K562 (cell line): ENCODE results near the gene DLGAP3. TPM values are rescaled to one million over a fixed set of nuclear protein-coding genes. Genes with fewer than 3 reads are reported as not detected.
A peak's percentile ranks its signal among the peaks of the same experiment; 100 is the strongest.

Experiments
- ARID1B ChIP-seq: fragments of 450-650 bp; IDR thresholded peaks from 2 replicates; pipeline ENCODE4 v1.6.1; 2016; ENCODE audit warnings: antibody characterized with exemption, mild to moderate bottlenecking, inconsistent platforms
- CBFB ChIP-seq: sonication (generic); formaldehyde crosslinking; IDR thresholded peaks from 2 replicates; pipeline ENCODE4 v1.4.0; 2020; ENCODE audit warnings: mild to moderate bottlenecking, missing genetic modification reagents
- HOXB6 ChIP-seq: fragments of 250-450 bp; sonication (Bioruptor Pico); IDR thresholded peaks from 2 replicates; pipeline ENCODE4 v1.5.1; 2022; ENCODE audit warnings: mild to moderate bottlenecking, borderline replicate concordance
- PHF21A ChIP-seq: fragments of 450-650 bp; IDR thresholded peaks from 2 replicates; pipeline ENCODE4 v1.6.1; 2017; ENCODE audit warnings: low read depth, borderline replicate concordance
- POLR2A ChIP-seq: fragments of 450-650 bp; conservative IDR thresholded peaks from 2 replicates; pipeline ENCODE4 v1.6.1; 2016
- SMAD2 ChIP-seq: fragments of 150-350 bp; IDR thresholded peaks from 2 replicates; pipeline ENCODE4 v1.6.1; 2014; ENCODE audit warnings: low read depth, mild to moderate bottlenecking, low read length
- SNIP1 ChIP-seq: fragments of 450-650 bp; IDR thresholded peaks from 2 replicates; pipeline ENCODE4 v1.7.1; 2017; ENCODE audit warnings: low read depth, mild to moderate bottlenecking
- SPI1 ChIP-seq: IDR thresholded peaks from 2 replicates; pipeline ENCODE4 v1.6.1; 2011; ENCODE audit warnings: low read depth, low read length, control low read depth, borderline replicate concordance
- ZC3H11A ChIP-seq: IDR thresholded peaks from 2 replicates; pipeline ENCODE4 v1.6.1; 2012; ENCODE audit warnings: low read depth, low read length, improper control_type of control experiment
- ZNF23 ChIP-seq: fragments of 250-450 bp; sonication (Bioruptor Pico); IDR thresholded peaks from 2 replicates; pipeline ENCODE4 v1.4.0; 2020; ENCODE audit warnings: mild to moderate bottlenecking
- ZNF324 ChIP-seq: fragments of 250-450 bp; sonication (Bioruptor Pico); IDR thresholded peaks from 2 replicates; pipeline ENCODE4 v1.4.0; 2020; ENCODE audit warnings: mild to moderate bottlenecking
- ZNF717 ChIP-seq: fragments of 250-450 bp; sonication (Bioruptor Pico); IDR thresholded peaks from 2 replicates; pipeline ENCODE4 v1.5.0; 2021
- polyA plus RNA-seq, 8 experiments: library from polyadenylated mRNA; depleted of rRNA in 4 of 8; stranded (reverse) in 5 of 8; unstranded in 3 of 8; fragments of >200 nt; fragmentation: Nextera tagmentation in 2 of 8; fragmentation: Illumina TruSeq in 1 of 8; extraction: Ambion mirVana in 2 of 8; extraction: Trizol in 1 of 8; gene quantifications; 2 replicates each; pipeline versions ENCODE4 v1.2.1 to v1.2.3, GENCODE V29; 2011 to 2014; ENCODE audit warnings: inconsistent platforms in 1 of 8, missing spikeins in 1 of 8
- total RNA-seq, 7 experiments: library from RNA; depleted of rRNA in 6 of 7; stranded (reverse); fragments of >200 nt in 6 of 7; fragmentation: Illumina TruSeq in 2 of 7; extraction: Trizol in 2 of 7; gene quantifications; 2 replicates each; pipeline versions ENCODE4 v1.2.1 to v1.2.3, GENCODE V29; 2011 to 2021; ENCODE audit warnings: low replicate concordance in 1 of 7
- TF ChIP-seq, protein P1 (sequence below): fragments of 250-450 bp; sonication (Bioruptor Pico); IDR thresholded peaks from 2 replicates; pipeline ENCODE4 v1.6.1; 2021; ENCODE audit warnings: mild to moderate bottlenecking
- TF ChIP-seq, protein P2 (sequence below): fragments of 450-650 bp; IDR thresholded peaks from 2 replicates; pipeline ENCODE4 v1.6.1; 2016; ENCODE audit warnings: antibody characterized with exemption
- TF ChIP-seq, protein P3 (sequence below): sonication (generic); IDR thresholded peaks from 2 replicates; pipeline ENCODE4 v1.6.1; 2016
- TF ChIP-seq, protein P4 (sequence below): sonication (generic); formaldehyde crosslinking; IDR thresholded peaks from 2 replicates; pipeline ENCODE4 v1.9.0; 2022; ENCODE audit warnings: mild to moderate bottlenecking, missing genetic modification reagents
- TF ChIP-seq, protein P5 (sequence below): IDR thresholded peaks from 2 replicates; pipeline ENCODE4 v1.6.1; 2012; ENCODE audit warnings: low read depth, low read length, improper control_type of control experiment, borderline replicate concordance
- TF ChIP-seq, protein P6 (sequence below): sonication (generic); formaldehyde crosslinking; IDR thresholded peaks from 2 replicates; pipeline ENCODE4 v1.8.0; 2023; ENCODE audit warnings: mild to moderate bottlenecking, missing genetic modification reagents

Gene DLGAP3
- total and polyA plus RNA-seq, 9 of the 15 experiments (the other 6 are each of a cell fraction or from before 2014, with no cell fraction given) = 0.01 to 0.16 (median 0.07) TPM; not detected in 6

DNA sequence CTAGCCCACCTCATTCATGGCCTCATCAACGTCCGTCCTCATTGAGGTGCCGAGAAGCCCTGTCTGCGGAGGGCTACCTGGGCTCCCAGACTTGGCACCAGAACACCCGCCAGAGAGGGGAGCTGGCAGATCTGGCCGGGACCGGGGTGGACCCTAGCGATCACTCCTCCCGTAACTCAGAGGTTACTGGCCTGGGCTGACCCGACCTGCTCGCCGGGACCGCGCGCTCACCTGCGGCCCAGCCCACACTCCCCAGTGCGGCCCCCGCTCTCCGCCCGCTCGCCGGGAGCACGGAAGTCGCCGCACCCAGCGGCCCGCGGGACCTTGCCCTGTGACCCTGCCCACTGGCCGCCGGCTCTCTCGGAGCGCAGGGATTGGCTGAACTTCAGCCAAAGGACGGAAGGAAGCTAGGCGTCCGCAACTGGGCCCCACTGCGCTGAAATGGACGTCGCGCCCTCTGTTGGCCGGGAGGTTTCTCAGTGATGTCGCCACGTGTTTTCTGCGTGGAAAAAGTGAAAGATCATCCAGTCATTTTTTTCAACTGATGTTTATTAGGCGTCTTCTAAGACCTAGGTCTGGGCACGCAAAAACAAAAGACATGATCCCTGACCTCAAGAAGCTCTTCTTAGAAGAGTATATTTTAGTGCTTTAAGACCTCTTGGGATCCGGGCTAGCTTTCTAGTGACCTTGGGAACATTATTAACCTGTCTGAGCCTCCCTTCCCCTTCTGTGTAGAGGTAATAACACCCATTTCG is 69.8 kb downstream of the DLGAP3 start, which contains the start of gene SMIM12 (continued):
- TF ChIP-seq ZNF324 (CRISPR knock-in tag) (no peak), ZC3H11A (no peak), SPI1 (peak; percentile 59; the same call in 1 of the 2 replicates), CBFB (CRISPR knock-in tag) (peak; percentile 85; the same call in 1 of the 2 replicates), ZNF23 (CRISPR knock-in tag) (no peak), POLR2A (peak; percentile 98), HOXB6 (CRISPR knock-in tag) (0 out of 2 replicates have a peak, but pooled peaks have one; percentile 64), PHF21A (no peak), SNIP1 (peak; percentile 88), ARID1B (peak; percentile 32; the same call in 1 of the 2 replicates), SMAD2 (no peak), ZNF717 (no peak)
- TF ChIP-seq, protein P1, sequence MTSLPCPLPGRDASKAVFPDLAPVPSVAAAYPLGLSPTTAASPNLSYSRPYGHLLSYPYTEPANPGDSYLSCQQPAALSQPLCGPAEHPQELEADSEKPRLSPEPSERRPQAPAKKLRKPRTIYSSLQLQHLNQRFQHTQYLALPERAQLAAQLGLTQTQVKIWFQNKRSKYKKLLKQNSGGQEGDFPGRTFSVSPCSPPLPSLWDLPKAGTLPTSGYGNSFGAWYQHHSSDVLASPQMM (CRISPR knock-in tag) = no peak
- TF ChIP-seq, protein P2, sequence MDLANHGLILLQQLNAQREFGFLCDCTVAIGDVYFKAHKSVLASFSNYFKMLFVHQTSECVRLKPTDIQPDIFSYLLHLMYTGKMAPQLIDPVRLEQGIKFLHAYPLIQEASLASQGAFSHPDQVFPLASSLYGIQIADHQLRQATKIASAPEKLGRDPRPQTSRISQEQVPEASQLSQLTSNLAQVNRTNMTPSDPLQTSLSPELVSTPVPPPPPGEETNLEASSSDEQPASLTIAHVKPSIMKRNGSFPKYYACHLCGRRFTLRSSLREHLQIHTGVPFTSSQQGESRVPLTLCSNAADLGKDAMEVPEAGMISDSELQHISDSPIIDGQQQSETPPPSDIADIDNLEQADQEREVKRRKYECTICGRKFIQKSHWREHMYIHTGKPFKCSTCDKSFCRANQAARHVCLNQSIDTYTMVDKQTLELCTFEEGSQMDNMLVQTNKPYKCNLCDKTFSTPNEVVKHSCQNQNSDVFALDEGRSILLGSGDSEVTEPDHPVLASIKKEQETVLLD = peak; percentile 46; the same call in 1 of the 2 replicates
- TF ChIP-seq, protein P3, sequence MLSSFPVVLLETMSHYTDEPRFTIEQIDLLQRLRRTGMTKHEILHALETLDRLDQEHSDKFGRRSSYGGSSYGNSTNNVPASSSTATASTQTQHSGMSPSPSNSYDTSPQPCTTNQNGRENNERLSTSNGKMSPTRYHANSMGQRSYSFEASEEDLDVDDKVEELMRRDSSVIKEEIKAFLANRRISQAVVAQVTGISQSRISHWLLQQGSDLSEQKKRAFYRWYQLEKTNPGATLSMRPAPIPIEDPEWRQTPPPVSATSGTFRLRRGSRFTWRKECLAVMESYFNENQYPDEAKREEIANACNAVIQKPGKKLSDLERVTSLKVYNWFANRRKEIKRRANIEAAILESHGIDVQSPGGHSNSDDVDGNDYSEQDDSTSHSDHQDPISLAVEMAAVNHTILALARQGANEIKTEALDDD = no peak
- TF ChIP-seq, protein P4, sequence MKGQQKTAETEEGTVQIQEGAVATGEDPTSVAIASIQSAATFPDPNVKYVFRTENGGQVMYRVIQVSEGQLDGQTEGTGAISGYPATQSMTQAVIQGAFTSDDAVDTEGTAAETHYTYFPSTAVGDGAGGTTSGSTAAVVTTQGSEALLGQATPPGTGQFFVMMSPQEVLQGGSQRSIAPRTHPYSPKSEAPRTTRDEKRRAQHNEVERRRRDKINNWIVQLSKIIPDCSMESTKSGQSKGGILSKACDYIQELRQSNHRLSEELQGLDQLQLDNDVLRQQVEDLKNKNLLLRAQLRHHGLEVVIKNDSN (CRISPR knock-in tag) = peak; percentile 78
- TF ChIP-seq, protein P5, sequence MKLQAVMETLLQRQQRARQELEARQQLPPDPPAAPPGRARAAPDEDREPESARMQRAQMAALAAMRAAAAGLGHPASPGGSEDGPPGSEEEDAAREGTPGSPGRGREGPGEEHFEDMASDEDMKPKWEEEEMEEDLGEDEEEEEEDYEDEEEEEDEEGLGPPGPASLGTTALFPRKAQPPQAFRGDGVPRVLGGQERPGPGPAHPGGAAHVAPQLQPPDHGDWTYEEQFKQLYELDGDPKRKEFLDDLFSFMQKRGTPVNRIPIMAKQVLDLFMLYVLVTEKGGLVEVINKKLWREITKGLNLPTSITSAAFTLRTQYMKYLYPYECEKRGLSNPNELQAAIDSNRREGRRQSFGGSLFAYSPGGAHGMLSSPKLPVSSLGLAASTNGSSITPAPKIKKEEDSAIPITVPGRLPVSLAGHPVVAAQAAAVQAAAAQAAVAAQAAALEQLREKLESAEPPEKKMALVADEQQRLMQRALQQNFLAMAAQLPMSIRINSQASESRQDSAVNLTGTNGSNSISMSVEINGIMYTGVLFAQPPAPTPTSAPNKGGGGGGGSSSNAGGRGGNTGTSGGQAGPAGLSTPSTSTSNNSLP = no peak
- TF ChIP-seq, protein P6, sequence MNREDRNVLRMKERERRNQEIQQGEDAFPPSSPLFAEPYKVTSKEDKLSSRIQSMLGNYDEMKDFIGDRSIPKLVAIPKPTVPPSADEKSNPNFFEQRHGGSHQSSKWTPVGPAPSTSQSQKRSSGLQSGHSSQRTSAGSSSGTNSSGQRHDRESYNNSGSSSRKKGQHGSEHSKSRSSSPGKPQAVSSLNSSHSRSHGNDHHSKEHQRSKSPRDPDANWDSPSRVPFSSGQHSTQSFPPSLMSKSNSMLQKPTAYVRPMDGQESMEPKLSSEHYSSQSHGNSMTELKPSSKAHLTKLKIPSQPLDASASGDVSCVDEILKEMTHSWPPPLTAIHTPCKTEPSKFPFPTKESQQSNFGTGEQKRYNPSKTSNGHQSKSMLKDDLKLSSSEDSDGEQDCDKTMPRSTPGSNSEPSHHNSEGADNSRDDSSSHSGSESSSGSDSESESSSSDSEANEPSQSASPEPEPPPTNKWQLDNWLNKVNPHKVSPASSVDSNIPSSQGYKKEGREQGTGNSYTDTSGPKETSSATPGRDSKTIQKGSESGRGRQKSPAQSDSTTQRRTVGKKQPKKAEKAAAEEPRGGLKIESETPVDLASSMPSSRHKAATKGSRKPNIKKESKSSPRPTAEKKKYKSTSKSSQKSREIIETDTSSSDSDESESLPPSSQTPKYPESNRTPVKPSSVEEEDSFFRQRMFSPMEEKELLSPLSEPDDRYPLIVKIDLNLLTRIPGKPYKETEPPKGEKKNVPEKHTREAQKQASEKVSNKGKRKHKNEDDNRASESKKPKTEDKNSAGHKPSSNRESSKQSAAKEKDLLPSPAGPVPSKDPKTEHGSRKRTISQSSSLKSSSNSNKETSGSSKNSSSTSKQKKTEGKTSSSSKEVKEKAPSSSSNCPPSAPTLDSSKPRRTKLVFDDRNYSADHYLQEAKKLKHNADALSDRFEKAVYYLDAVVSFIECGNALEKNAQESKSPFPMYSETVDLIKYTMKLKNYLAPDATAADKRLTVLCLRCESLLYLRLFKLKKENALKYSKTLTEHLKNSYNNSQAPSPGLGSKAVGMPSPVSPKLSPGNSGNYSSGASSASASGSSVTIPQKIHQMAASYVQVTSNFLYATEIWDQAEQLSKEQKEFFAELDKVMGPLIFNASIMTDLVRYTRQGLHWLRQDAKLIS (CRISPR knock-in tag) = peak; percentile 92
